HG03280 (cell line): Measurements from ENCODE around the gene ARHGAP19.
"Not testable (repeated sequence)": the region's sequence is repeated elsewhere in the genome, so short reads cannot be mapped to it uniquely, and the experiment has no call there.

ENCODE experiments used
- ATAC-seq: cut with Tn5 transposase; IDR thresholded peaks from one replicate; pipeline ENCODE4 v1.9.1; 2021; ENCODE audit warnings: mild to moderate bottlenecking, moderate library complexity; ENCODE audit not compliant: unreplicated experiment

ARHGAP19 gene

GRCh38 chr10:97321032-97321803, 28.8 kb upstream of the ARHGAP19 start:
- no peak for ATAC-seq

- no peak for ATAC-seq
These were observed 28.1 kb upstream of the ARHGAP19 start for GRCh38 chr10:97320480-97321031.

- ATAC-seq = peak; percentile 30
These were observed 27.4 kb upstream of the ARHGAP19 start for GRCh38 chr10:97319671-97320479.

GRCh38 chr10:97318772-97319651, 26.6 kb upstream of the ARHGAP19 start, which contains the start of gene FRAT1:
Gene FRAT1 (plus strand): TSS chr10:97319271. CDS start chr10:97319454, 183 bp downstream.
- ATAC-seq = peak; percentile 80

- ATAC-seq = no peak
These were observed 22.2 kb upstream of the ARHGAP19 start for GRCh38 chr10:97314671-97315070.

GRCh38 chr10:97312897-97313296, 20.5 kb upstream of the ARHGAP19 start:
- no peak for ATAC-seq

GRCh38 chr10:97311111-97311626, 18.7 kb upstream of the ARHGAP19 start:
- no peak for ATAC-seq

DNA sequence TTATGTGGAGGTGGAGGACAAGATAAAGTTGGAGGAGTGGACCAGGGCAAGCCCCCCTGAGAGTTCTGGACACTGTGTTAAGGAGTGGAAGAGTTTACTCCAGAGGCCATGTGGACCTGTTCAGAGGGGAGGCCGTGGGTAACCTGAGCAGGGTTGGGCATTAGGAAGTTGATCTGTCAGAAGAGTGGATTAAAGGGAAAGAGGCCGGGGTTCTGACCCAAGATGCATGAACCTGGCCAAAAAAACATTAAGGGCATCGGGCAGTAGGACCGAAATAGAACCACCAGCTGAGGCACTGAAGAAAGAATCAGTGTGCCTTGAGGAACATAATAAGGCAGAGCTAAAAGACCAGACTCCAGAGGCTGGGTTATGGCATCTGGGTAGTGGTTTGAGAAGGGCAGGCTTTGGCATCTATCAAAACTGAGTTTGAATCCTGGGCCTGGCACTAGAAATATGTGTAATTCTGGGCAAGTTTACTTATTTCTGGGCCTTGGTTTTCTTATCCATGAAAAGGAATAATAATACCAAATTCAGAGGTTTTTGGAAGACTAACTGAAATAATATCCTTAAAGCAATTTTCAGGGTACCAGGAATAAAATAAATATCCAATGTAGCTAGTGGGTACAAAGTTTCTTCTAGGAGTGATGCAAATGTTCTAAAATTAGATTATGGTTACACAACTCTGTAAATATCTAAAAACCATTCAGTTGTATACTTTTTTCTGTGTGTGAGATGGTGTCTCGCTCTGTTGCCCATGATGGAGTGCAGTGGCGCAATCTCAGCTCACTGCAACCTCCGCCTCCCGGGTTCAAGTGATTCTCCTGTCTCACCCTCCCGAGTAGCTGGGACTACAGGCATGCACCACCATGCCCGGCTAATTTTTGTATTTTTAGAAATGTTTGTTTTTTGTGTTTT, 15.7 kb upstream of the ARHGAP19 start:
- ATAC-seq = no peak

DNA sequence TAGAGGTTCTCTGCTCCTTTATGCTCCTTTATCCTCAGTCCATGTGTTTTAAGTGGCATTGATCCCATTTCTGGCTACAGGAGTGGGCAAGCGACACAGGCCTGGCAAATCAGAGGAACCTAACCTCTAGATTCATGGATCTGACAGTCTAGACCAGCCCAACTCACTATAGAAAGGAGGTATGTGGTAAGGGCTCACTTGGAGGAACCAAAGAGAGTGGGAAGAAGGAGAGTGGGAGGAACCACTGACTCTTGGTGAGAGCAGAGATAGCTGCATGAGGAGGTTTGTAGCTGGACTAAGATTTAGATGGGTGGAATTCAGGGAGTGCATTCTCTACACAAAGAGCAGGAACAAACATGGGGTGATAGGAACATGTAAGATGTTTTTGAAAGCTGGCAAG, 15.0 kb upstream of the ARHGAP19 start:
- ATAC-seq = no peak

DNA sequence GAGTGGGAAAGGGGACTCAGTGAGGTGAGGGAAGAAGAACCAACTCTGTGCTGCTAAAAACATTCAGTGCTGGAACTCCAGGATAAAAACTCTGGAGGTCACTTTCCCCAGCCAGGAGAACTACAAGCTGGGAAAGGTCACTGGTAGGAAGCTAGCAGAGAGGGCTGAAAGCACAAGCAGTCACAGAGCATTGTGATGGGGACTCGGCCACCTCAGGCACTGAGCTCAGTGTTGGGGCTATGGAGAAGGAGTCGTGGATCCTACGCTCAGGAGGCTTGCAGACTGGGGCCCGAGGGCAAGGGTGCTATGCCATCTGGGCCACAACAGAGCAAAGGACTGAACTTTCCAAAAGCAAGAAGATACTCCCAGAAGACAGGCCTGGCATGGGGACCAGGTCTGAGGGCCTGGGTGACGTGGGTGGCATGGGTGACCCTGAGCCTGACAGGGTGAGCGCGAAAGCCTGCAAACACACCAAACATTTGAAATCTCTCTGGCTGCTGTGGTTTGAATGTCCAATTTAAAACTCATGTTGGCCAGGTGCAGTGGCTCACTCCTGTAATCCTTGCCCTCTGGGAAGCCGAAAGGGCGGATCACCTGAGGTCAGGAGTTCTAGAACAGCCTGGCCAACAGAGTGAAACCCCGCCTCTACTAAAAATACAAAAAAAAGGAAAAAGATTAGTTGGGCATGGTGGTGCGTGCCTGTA, 9.8 kb upstream of the ARHGAP19 start:
- no peak for ATAC-seq

GRCh38 chr10:97300980-97301379, 8.5 kb upstream of the ARHGAP19 start:
- no peak for ATAC-seq

GRCh38 chr10:97298223-97298571, 5.8 kb upstream of the ARHGAP19 start:
- no peak for ATAC-seq

GRCh38 chr10:97297556-97298222, 5.3 kb upstream of the ARHGAP19 start:
- ATAC-seq = no peak

DNA sequence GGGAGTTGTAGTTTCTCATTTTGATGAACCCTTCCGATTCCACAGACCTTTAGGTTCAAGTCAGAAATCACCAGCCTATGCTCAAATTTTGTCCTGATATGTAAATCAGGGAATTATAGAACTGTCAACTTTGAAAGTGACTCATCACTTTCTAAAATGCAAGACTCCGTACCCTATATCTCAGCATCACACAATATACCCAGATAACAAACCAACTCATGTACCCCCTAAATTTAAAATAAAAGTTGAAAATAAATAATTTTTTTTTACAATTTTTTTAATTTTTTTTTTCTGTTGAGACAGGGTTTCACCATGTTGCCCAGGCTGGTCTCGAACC, 393 bp upstream of the ARHGAP19 start:
- no peak for ATAC-seq

DNA sequence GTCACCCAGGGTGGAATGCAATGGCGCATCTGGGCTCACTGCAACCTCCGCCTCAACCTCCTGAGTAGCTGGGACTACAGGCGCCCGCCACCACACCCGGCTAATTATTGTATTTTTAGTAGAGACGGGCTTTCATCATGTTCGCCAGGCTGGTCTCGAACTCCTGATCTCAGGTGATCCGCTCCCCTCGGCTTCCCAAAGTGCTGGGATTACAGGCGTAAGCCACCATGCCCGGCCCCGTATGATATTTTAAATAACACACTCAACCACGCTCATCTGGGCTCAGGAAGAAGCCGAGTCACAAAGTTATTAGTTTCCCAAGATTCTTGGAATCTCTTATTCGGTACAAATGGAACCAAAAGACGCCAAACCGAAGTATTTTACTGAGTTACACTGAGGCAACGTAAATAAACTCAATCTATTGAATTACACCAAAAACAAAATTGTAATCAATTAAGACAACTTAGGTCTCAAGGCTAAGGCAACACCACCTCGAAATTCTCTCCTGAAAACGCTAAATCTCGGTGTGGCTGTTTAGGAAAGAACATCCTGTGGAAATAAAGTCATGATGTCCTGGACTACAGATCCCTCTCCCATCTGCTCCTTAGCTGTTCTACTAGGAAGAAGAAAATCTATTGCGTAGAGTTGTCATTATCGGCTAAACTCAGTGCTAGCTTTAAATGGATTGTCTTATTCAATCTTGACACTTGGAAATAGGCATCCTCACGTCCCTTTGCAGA, 910 bp downstream of the ARHGAP19 start:
- no peak for ATAC-seq

DNA sequence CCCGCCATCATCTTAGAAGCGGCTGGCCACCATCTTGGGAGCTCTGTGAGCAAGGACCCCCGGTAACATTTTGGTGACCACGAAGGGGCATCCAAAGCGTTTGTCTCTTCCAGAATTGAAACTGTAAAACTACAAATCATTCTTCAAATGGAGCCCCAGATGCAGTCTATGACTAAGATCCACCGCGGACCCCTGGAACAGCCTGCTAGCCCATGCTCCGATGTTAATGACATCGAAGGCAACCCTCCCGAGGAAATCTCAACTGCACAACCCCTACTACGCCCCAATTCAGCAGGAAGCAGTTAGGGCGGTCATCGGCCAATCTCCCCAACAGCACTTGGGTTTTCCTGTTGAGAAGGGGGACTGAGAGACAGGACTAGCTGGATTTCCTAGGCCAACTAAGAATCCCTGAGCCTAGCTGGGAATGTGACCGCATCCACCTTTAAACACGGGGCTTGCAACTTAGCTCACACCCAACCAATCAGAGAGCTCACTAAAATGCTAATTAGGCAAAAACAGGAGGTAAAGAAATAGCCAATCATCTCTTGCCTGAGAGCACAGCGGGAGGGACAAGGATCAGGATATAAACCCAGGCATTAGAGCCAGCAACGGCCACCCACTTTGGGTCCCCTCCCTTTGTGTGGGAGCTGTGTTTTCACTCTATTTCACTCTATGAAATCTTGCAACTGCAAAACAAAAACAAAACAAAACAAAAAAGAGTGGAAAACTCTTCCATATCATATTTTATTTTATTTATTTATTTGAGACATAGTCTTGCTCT, 1.7 kb downstream of the ARHGAP19 start:
- ATAC-seq = not testable (repeated sequence)

DNA sequence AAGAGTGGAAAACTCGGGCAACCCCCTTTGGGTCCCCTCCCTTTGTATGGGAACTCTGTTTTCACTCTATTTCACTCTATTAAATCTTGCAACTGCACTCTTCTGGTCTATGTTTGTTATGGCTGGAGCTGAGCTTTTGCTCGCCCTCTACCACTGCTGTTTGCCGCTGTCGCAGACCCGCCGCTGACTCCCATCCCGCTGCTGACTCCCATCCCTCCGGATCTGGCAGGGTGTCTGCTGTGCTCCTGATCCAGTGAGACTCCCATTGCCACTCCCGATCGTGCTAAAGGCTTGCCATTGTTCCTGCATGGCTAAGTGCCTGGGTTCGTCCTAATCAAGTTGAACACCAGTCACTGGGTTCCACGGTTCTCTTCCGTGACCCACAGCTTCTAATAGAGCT, 2.4 kb downstream of the ARHGAP19 start:
- not testable (repeated sequence) for ATAC-seq
